ENCODE measurements around the gene NRG3.
"Not testable (repeated sequence)": the region's sequence is repeated elsewhere in the genome, so short reads cannot be mapped to it uniquely, and the experiment has no call there.

- not testable (repeated sequence) for TF ChIP-seq CTCF (IDR thresholded peaks at IDR 0.05; ENCODE audit: low read length); EZH2 (IDR thresholded peaks at IDR 0.05; ENCODE audit: borderline replicate concordance, low read length)
Measured at GRCh38 chr10:82067192-82067591, 192.2 kb downstream of the NRG3 start.
